Keratinocyte (primary cell): ENCODE data around the gene EIF4E2. TPM values are rescaled to one million over a fixed set of nuclear protein-coding genes. Genes with fewer than 3 reads are reported as not detected.

Experiments used
- DNase-seq: peaks from one replicate; pipeline ENCODE4 v3.0.0-alpha.2; 2011; ENCODE audit warnings: low read depth, missing footprints, low spot score
- FAIRE-seq: peaks from 2 replicates; lab custom pipeline; 2011; peaks lifted over from hg19 to GRCh38; lab: Jason Lieb, UNC
- H2AFZ ChIP-seq: 2 replicates; pipeline ENCODE4 v1.6.0; 2012; ENCODE audit warnings: low read length, control low read depth, inconsistent platforms; ENCODE audit not compliant: control insufficient read depth
- H3K27ac ChIP-seq: 2 replicates; pipeline ENCODE4 v1.5.1; 2011; ENCODE audit warnings: low read length; ENCODE audit not compliant: control insufficient read depth, insufficient read depth
- H3K27me3 ChIP-seq: 3 replicates; pipeline ENCODE4 v1.6.0; 2011; ENCODE audit warnings: low read length; ENCODE audit not compliant: control insufficient read depth, insufficient read depth; ENCODE audit errors: extremely low read depth
- H3K36me3 ChIP-seq, 2 experiments: 2 replicates in 1 of 2; 3 replicates in 1 of 2; pipeline ENCODE4 v1.5.1; 2011; ENCODE audit warnings: low read length in 2 of 2, mild to moderate bottlenecking in 1 of 2; ENCODE audit not compliant: control insufficient read depth in 2 of 2, insufficient read depth in 2 of 2; ENCODE audit errors: extremely low read depth in 1 of 2
- H3K4me1 ChIP-seq: 3 replicates; pipeline ENCODE4 v1.5.1; 2011; ENCODE audit warnings: low read length; ENCODE audit not compliant: control insufficient read depth, insufficient read depth; ENCODE audit errors: extremely low read depth
- H3K4me2 ChIP-seq: 3 replicates; pipeline ENCODE4 v1.6.0; 2011; ENCODE audit warnings: low read depth, low read length; ENCODE audit not compliant: control insufficient read depth, insufficient read depth; ENCODE audit errors: extremely low read depth
- H3K4me3 ChIP-seq, 3 experiments: fragments of 200-600 bp in 1 of 3; sonication (generic) in 1 of 3; 2 replicates in 2 of 3; 3 replicates in 1 of 3; pipeline ENCODE4 v1.5.1; 2011 to 2016; ENCODE audit warnings: low read length in 3 of 3, mild to moderate bottlenecking in 3 of 3, control low read depth in 2 of 3, inconsistent platforms in 1 of 3, low read depth in 1 of 3, mixed read lengths in 1 of 3, mixed run types in 1 of 3, moderate library complexity in 1 of 3; ENCODE audit not compliant: control insufficient read depth in 2 of 3, insufficient read depth in 2 of 3; ENCODE audit errors: extremely low read depth in 1 of 3
- H3K79me2 ChIP-seq: 2 replicates; pipeline ENCODE4 v1.6.0; 2012; ENCODE audit warnings: low read length; ENCODE audit not compliant: control insufficient read depth, insufficient read depth
- H3K9ac ChIP-seq: 3 replicates; pipeline ENCODE4 v1.6.0; 2011; ENCODE audit warnings: low read length; ENCODE audit not compliant: control insufficient read depth, insufficient read depth; ENCODE audit errors: extremely low read depth
- H3K9me1 ChIP-seq: 3 replicates; pipeline ENCODE4 v1.6.0; 2011; ENCODE audit warnings: low read length; ENCODE audit not compliant: control insufficient read depth, insufficient read depth; ENCODE audit errors: extremely low read depth
- H3K9me3 ChIP-seq: 2 replicates; pipeline ENCODE4 v1.5.1; 2012; ENCODE audit warnings: low read depth, low read length; ENCODE audit not compliant: control insufficient read depth
- H4K20me1 ChIP-seq: 3 replicates; pipeline ENCODE4 v1.6.0; 2011; ENCODE audit warnings: low read length; ENCODE audit not compliant: control insufficient read depth, insufficient read depth; ENCODE audit errors: extremely low read depth
- EZH2 ChIP-seq: IDR thresholded peaks from one replicate; pipeline ENCODE4 v1.6.1; 2012; ENCODE audit warnings: inconsistent platforms, mild to moderate bottlenecking, low read length, moderate library complexity
- dilution Hi-C: fragments of 300-500 bp; cut with MboI; formaldehyde crosslinking; loops from one replicate; pipeline ENCODE4 v1.7.0; 2020; ENCODE audit warnings: low sequenced_read_pairs; ENCODE audit not compliant: extremely low pct_ligation_motif_present
- polyA plus RNA-seq, 5 experiments: library from polyadenylated mRNA; depleted of rRNA in 3 of 5; stranded (reverse) in 3 of 5; stranded (forward) in 1 of 5; unstranded in 1 of 5; fragments of >200 nt; gene quantifications; 1 replicate in 1 of 5; 2 replicates in 3 of 5; 3 replicates in 1 of 5; pipeline versions ENCODE4 v1.2.1 to v1.2.3, GENCODE V29; 2011 to 2012; ENCODE audit warnings: missing spikeins in 2 of 5, low read depth in 1 of 5, low replicate concordance in 1 of 5
- TF ChIP-seq, protein P1 (sequence below), 3 experiments: IDR thresholded peaks in 1 of 3; conservative IDR thresholded peaks in 1 of 3; optimal IDR thresholded peaks in 1 of 3; 2 replicates in 2 of 3; 3 replicates in 1 of 3; pipeline versions ENCODE3 to v1.5.1; 2011; ENCODE audit warnings: low read length in 3 of 3, mild to moderate bottlenecking in 3 of 3, moderate library complexity in 2 of 3, control low read depth in 1 of 3, inconsistent platforms in 1 of 3; ENCODE audit not compliant: insufficient read depth in 2 of 3; ENCODE audit errors: extremely low read depth in 1 of 3

EIF4E2 gene
- polyA plus RNA-seq, 1 donor (not counting 4 experiments of a cell fraction or from before 2014, with no cell fraction given): 79.2 TPM

DNA sequence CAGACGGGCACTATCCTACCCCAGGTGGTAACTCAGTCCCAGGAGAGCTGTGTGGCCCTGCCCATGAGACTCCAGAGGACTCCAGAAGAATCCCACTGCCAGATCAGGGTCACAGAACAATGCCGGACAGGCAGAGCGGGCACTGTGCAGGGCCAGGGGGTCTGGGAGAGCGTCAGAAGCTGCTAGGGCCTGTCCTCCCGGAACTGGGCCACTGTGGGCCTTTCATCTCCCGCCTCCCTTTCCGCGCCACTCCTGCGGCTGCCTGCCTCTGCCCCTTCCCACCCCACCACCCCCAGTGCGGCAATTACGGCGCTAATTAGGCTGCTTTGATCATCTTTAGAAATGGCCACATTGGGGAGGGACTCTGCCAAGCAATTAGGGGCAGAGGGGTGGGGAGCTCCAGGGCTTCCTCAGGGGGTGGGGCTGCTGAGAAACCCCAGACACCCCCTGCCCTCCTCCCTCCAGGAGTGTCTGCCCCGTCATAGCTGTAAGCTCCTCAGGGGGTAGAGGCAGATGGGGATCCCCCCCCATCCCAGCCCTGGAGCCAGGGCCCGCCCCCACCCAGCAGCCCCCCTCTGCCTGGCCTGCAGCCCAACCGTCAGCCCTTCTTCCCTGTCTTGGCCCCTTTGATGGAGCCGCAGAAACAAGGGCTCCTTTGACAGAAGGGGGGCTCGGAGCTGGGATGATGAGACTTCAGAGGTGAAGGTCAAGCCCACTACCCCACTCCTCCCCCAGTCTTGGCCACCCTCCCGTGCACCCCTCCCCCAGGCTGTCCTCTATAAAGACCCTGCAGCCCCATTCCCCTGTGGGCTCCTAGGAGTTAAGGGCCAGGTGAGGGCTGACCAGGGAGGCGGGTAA is 30.7 kb upstream of the EIF4E2 start, which contains the start of gene PRSS56:
PRSS56 (plus strand) TSS at position 808 of the 858 bp plus-strand sequence. CDS start 211 bp downstream, outside the sequence.
- no peaks in the 10 kb centered on the region for H3K9me1 ChIP-seq
- no peaks in the 10 kb centered on the region for H3K36me3 ChIP-seq
- H3K4me2 ChIP-seq: no peak within 1 kb of the TSS
- no peak within 1 kb of the TSS for H2AFZ ChIP-seq
- H3K79me2 ChIP-seq: no peaks in the 10 kb centered on the region
- no peak within 1 kb of the TSS for H3K27ac ChIP-seq
- H3K4me1 ChIP-seq: no peaks in the 10 kb centered on the region
- no peak within 1 kb of the TSS for H3K4me3 ChIP-seq
- dilution Hi-C loops: no loop called here
- H3K9ac ChIP-seq: no peak within 1 kb of the TSS
- H4K20me1 ChIP-seq: no peaks in the 10 kb centered on the region
- no peaks in the 10 kb centered on the region for H3K9me3 ChIP-seq
- peaks cover 46% of the 10 kb centered on the region for H3K27me3 ChIP-seq
- TF ChIP-seq, protein P1, sequence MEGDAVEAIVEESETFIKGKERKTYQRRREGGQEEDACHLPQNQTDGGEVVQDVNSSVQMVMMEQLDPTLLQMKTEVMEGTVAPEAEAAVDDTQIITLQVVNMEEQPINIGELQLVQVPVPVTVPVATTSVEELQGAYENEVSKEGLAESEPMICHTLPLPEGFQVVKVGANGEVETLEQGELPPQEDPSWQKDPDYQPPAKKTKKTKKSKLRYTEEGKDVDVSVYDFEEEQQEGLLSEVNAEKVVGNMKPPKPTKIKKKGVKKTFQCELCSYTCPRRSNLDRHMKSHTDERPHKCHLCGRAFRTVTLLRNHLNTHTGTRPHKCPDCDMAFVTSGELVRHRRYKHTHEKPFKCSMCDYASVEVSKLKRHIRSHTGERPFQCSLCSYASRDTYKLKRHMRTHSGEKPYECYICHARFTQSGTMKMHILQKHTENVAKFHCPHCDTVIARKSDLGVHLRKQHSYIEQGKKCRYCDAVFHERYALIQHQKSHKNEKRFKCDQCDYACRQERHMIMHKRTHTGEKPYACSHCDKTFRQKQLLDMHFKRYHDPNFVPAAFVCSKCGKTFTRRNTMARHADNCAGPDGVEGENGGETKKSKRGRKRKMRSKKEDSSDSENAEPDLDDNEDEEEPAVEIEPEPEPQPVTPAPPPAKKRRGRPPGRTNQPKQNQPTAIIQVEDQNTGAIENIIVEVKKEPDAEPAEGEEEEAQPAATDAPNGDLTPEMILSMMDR (optimal IDR thresholded peaks at IDR 0.05 in 1 of 3, IDR thresholded peaks at IDR 0.05 in 1 of 3, conservative IDR thresholded peaks at IDR 0.05 in 1 of 3; ENCODE audit: extremely low read depth in 1 of 3, insufficient read depth in 2 of 3, low read length in 3 of 3): no peak
- no peak for TF ChIP-seq EZH2
- DNase-seq: no peak
- no peak for FAIRE-seq

GRCh38 chr2:232520489-232520888 is 30.0 kb upstream of the EIF4E2 start:
- DNase-seq (no peak), FAIRE-seq (no peak)
- no peak overlapping the region for H3K27ac ChIP-seq
- no peak overlapping the region for H2AFZ ChIP-seq
- no peaks in the 10 kb centered on the region for H3K36me3 ChIP-seq
- no peaks in the 10 kb centered on the region for H3K4me1 ChIP-seq
- no peaks in the 10 kb centered on the region for H3K9me1 ChIP-seq
- no peaks in the 10 kb centered on the region for H3K9me3 ChIP-seq
- no peak for TF ChIP-seq EZH2
- TF ChIP-seq, protein P1 (optimal IDR thresholded peaks at IDR 0.05 in 1 of 3, IDR thresholded peaks at IDR 0.05 in 1 of 3, conservative IDR thresholded peaks at IDR 0.05 in 1 of 3; ENCODE audit: extremely low read depth in 1 of 3, insufficient read depth in 2 of 3, low read length in 3 of 3): no peak
- peaks cover 49% of the 10 kb centered on the region for H3K27me3 ChIP-seq
- H3K79me2 ChIP-seq: no peaks in the 10 kb centered on the region
- no peak overlapping the region for H3K4me3 ChIP-seq
- no peaks in the 10 kb centered on the region for H4K20me1 ChIP-seq
- dilution Hi-C loops: no loop called here
- no peak overlapping the region for H3K4me2 ChIP-seq
- H3K9ac ChIP-seq: no peak overlapping the region
